ENCODE data around the gene SDHAF2.
"Not testable (repeated sequence)": the region's sequence is repeated elsewhere in the genome, so short reads cannot be mapped to it uniquely, and the experiment has no call there.

The SDHAF2 gene

GRCh38 chr11:61429691-61430582 lies at the start of gene SDHAF2, which contains the start of gene CPSF7:
TSS of gene SDHAF2 (plus strand) at chr11:61430124. CDS start at chr11:61430147, 23 bp downstream.
TSS of gene CPSF7 (minus strand) at chr11:61429975. CDS start at chr11:61429235, 740 bp downstream.
- peak; percentile 96 for DNase-seq (ENCODE audit: low spot score)

DNA sequence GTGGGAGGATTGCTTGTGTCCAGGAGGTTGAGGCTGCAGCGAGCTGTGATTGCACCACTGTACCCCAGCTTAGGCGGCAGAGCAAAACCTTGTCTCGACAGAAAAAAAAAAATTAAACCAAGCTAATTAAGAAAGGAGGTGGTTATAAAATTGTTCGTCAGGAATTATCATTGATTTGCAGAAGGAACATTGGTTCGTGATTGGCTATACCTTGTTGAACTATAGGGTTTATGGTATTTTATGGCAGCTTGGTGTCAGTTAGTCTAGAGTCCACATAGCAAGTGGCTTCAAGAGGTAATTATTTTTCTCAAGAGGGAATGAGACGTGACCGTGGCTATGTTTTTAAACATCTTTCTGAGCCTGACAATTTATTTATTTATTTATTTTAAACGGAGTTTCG lies 49.0 kb upstream of the SDHAF2 start:
- DNase-seq (ENCODE audit: low spot score): no peak

GRCh38 chr11:61383859-61384258 lies 46.1 kb upstream of the SDHAF2 start:
- not testable (repeated sequence) for DNase-seq (ENCODE audit: low spot score)

DNA sequence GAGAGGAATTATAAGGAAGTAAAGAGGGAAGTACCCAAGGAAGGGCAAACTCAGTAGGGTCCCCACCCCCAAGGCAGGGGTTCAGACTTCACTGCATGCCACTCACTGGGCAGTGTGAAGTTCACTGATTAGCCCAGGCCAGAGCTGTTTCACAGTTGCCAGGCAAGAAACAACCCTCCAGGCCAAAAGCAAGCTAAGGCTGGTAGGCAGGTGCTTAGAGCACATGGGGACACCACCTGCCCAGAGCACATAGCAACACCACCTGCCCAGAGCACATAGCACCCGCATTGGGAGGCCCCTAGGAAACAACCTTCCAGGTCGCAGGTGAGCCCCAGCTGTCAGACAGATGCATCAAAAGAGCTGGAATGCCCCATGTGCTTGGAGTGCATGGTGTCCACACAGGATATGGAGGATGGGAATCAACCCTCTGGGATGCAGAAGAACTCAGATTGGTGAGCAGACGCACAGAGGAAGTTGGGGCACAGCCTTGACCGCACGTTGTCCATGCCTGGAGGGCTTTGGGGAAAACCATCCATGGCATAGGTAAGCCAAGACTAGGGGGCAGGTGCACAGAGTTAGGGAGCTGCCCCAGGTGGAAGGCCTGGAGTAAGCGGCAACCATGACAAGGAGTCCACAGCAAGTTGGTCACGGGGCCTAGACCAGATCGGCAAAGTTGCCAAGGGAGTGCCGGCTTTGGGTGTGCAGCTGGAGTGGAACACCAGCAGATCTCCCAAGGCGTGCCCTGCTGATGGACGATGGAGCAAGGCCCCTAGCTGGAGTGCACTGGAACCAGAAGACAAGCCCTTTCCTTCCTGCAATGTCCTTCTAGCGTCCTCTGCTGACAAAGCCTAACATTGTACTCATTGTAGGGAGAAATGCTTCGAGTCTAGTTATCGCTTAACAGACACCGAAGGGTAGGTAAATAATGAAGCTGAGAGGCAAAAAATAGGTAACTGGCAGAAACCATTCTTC lies 45.4 kb upstream of the SDHAF2 start:
- DNase-seq (ENCODE audit: low spot score): peak; percentile 28

- DNase-seq (ENCODE audit: low spot score): no peak
Measured at GRCh38 chr11:61390161-61390560, 39.8 kb upstream of the SDHAF2 start.

- DNase-seq (ENCODE audit: low spot score): peak; percentile 52
Measured at GRCh38 chr11:61392981-61393595, 36.8 kb upstream of the SDHAF2 start.

DNA sequence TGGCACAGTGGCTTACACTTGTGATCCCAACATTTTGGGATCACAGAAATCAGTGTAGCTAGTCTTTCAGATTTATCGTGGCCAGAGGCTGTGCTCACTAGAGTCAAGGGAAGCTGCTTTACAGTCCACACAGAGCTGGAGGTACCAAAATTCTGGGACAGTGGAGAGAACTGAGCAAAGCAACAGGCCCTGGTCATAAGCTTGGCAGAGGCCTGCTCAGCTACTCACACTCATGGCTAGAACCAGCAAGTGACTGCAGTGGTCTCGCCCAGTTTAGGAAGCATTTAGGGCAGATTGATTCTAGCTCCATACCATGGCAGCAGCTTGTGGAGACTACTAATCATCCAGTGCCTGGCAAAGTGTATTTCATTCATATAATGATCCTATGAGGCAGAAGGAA lies 28.8 kb upstream of the SDHAF2 start:
- DNase-seq (ENCODE audit: low spot score): no peak

- DNase-seq (ENCODE audit: low spot score): no peak
Measured at GRCh38 chr11:61401573-61401972, 28.4 kb upstream of the SDHAF2 start.

- no peak for DNase-seq (ENCODE audit: low spot score)
Measured at GRCh38 chr11:61403658-61404057, 26.3 kb upstream of the SDHAF2 start.

GRCh38 chr11:61404103-61404502 lies 25.8 kb upstream of the SDHAF2 start:
- no peak for DNase-seq (ENCODE audit: low spot score)

GRCh38 chr11:61404641-61405040 lies 25.3 kb upstream of the SDHAF2 start:
- DNase-seq (ENCODE audit: low spot score): no peak

- DNase-seq (ENCODE audit: low spot score): no peak
Measured at GRCh38 chr11:61406067-61406466, 23.9 kb upstream of the SDHAF2 start.

GRCh38 chr11:61406991-61407728 lies 22.8 kb upstream of the SDHAF2 start:
- no peak for DNase-seq (ENCODE audit: low spot score)

DNA sequence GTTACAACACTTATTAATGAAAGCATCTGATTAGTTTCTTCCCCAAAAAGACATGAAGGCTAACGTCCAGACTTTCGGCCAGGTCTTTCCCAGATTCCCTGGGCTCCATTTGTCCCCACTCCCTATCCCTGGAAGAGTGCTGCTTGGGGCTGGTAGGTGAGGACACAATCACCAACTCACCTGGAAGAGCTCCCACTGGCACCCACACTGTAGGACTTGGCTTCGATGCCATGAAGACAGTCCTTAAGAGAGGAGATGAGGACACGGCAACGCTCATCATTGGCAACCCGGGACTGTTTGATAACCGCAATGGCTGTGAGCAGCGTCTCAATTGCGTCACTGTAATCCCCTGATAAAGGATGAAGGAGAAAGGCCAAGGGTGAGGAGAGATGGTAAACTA lies 18.3 kb upstream of the SDHAF2 start:
- no peak for DNase-seq (ENCODE audit: low spot score)

DNA sequence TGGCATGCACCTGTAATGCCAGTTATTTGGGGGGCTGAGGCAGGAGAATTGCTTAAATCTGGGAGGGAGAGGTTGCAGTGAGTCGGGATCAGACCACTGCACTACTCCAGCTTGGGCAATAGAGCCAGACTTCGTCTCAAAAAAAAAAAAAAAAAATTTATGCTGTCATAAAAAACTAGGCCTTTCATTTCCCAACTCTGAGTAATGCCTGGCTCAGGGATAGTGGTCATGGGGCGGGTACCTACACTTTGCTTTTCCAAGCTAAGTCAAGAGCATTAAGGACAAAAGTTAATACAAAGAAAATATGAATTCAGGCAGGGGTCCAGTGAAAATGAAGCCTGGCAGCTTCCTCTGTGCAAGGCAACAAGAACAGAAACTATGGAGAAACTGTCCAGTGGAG lies 16.4 kb upstream of the SDHAF2 start:
- no peak for DNase-seq (ENCODE audit: low spot score)

DNA sequence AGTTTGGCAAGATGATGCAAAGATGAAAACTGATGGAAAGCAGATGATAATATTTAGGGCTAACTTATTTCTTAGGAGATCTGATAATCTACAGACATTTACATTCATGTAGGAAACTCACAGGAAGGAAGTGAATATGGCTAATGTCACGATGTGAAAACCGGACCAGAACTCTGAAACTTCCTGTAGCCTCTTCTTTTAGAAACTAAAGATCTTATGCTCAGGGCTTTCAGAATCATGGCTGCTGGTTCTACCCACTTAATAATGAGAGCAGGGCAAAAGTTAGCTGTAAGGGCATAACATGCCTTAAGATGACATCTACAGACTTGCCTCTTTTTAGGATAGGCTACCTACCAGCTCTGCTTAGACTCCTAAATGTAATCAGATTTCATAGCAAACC lies 15.4 kb upstream of the SDHAF2 start:
- DNase-seq (ENCODE audit: low spot score): no peak

- DNase-seq (ENCODE audit: low spot score): no peak
Measured at GRCh38 chr11:61415381-61415780, 14.5 kb upstream of the SDHAF2 start.

GRCh38 chr11:61416941-61417340 lies 13.0 kb upstream of the SDHAF2 start:
- no peak for DNase-seq (ENCODE audit: low spot score)

DNA sequence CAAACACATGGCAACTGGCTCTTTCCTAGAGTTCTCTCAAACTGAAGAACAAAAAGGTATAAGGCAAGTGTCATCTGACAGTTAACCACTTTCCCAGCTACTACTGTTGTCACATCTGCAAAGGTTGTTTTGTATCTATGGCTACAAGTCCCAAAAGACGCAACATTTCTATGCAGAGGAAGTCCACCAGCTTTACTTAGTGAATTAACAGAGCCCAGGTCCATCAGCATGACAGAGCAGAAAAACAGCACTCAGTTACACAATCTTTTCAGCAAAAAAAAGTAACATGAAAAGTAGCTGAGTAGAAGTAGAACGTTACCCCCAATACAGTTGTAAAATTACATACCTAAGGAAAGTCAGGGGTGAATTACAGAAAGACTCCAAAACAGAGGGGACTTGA lies 12.3 kb upstream of the SDHAF2 start:
- no peak for DNase-seq (ENCODE audit: low spot score)

DNA sequence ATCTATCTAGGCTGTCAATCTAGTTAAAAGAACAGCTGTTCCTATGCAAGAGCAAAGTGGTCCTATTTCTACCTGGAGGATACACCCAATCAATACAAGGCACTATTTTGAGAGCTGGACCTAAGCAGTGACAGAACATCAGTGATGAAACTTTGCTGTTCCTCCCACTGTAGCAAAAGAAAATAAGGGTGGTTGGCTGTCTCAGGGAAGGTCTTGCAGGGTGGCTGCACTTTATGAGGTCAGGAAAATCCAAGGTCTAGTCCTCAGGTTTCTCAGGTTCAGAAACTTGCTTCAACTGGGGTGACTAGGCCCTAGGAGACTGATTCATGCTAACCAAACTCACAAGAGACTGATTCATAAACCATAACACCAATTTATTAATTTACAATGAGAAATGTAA lies 11.8 kb upstream of the SDHAF2 start:
- DNase-seq (ENCODE audit: low spot score): no peak

DNA sequence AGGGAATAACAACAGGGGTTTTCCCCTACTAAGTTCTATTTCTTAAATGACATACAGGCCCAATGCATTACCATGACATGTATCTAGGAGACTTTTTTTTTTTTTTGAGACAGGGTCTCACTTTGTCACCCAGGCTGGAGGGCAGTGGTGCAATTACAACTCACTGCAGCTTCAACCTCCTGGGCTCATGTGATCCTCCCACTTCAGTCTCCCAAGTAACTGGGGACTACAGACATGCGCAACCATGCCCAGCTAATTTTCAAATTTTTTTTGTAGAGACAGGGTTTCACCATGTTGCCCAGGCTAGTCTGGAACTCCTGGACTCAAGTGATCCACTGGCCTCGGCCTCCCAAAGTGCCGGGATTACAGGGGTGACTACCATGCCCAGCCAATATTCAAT lies 7.7 kb upstream of the SDHAF2 start:
- no peak for DNase-seq (ENCODE audit: low spot score)

Measured in iPS-NIHi11 (cell line).